ENCODE measurements around the gene GLOD4. TPM values are rescaled to one million over a fixed set of nuclear protein-coding genes. Genes with fewer than 3 reads are reported as not detected.

The GLOD4 gene
- total RNA-seq, 4 donors from 2014 or later, result 52.0 to 94.8 (median 72.0) TPM

- TF ChIP-seq CTCF (IDR thresholded peaks at IDR 0.05), result no peak
- TF ChIP-seq POLR2A (IDR thresholded peaks at IDR 0.05), result no peak
- Histone ChIP-seq H3K4me1 (no peaks in the 10 kb centered on the region), H3K36me3 (peaks cover 0 to 6% (median 0%) of the 10 kb centered on the region in 3 donors), H3K27ac (no peak overlapping the region), H3K9me3 (no peaks in the 10 kb centered on the region), H3K4me3 (no peak overlapping the region), H3K27me3 (no peaks in the 10 kb centered on the region)
- DNase-seq, result no peak
These were observed 21.1 kb upstream of the GLOD4 start for GRCh38 chr17:802901-803881.

DNA sequence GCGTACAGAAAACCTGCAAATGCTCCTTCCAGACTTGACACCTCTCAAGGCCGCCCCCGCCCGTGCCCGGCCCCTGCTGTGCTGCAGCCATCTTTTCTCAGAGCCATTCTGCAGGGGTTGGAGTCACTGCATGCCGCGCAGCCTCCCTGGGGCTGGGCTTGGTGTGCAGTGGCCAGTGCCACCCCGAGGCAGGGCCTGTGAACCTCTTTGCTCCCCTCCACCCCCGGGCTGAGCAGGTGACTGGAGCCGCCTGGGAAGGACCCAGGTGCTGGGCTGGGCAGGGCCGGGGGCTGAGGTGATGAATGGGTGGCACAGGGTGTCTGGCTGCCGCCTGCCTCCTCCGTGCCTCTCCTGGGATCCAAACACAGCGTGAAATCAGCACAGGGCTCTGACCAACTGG is 20.4 kb upstream of the GLOD4 start:
- Histone ChIP-seq H3K27ac (no peak overlapping the region), H3K27me3 (no peaks in the 10 kb centered on the region), H3K9me3 (no peaks in the 10 kb centered on the region), H3K36me3 (peaks cover 0 to 6% (median 0%) of the 10 kb centered on the region in 3 donors), H3K4me1 (no peaks in the 10 kb centered on the region), H3K4me3 (no peak overlapping the region)
- DNase-seq, result no peak
- TF ChIP-seq CTCF (IDR thresholded peaks at IDR 0.05), result no peak
- no peak for TF ChIP-seq POLR2A (IDR thresholded peaks at IDR 0.05)

GRCh38 chr17:801660-802059 is 19.6 kb upstream of the GLOD4 start:
- H3K9me3 ChIP-seq, result no peaks in the 10 kb centered on the region
- H3K27me3 ChIP-seq, result no peaks in the 10 kb centered on the region
- no peaks in the 10 kb centered on the region for H3K4me1 ChIP-seq
- H3K27ac ChIP-seq, result no peak overlapping the region
- no peak for DNase-seq
- peaks cover 0 to 6% (median 0%) of the 10 kb centered on the region in 3 donors for H3K36me3 ChIP-seq
- TF ChIP-seq CTCF (IDR thresholded peaks at IDR 0.05) (no peak), POLR2A (IDR thresholded peaks at IDR 0.05) (no peak)
- H3K4me3 ChIP-seq, result no peak overlapping the region

DNA sequence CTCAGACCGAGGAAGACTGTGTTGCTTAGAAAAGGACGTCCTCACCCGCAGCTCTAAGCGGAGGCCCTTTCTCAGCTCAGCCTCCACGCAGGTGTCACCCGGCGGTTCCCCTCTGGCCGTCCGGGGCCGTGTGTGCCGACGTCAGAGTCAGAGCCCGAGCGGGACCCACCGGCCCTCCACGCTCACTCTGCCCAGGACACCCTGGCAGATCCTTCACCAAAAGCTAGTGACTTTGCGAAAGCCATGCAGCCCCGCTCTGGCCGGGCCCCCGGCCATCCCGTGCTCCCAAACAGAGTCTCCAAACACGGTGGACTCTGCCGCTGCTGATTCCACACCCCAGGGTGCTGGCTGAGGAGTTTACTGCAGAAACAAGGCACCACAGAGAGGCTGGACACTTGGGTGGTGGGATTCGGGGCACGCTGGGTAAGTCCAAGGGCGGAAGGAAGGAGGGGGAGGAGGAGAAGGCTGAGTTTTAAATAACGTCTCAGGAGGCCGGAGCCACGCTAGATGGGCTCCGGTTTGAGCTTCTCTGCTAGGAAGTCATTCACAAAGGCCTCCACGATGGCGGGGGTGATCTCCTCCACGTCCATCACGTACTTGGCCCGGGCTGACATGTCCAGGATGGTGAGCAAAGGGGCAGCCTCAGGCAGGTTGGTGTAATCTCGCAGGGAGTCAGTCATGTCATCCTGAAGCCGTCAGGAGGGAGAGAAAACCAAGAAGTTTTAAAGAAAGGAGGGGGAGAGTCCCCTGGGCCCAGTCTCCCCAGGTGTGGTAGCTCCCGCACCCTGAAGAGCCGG is 18.6 kb upstream of the GLOD4 start:
- no peaks in the 10 kb centered on the region for H3K27me3 ChIP-seq
- no peak overlapping the region for H3K4me3 ChIP-seq
- DNase-seq, result no peak
- H3K27ac ChIP-seq, result no peak overlapping the region
- peaks cover 0 to 6% (median 0%) of the 10 kb centered on the region in 3 donors for H3K36me3 ChIP-seq
- H3K9me3 ChIP-seq, result no peaks in the 10 kb centered on the region
- TF ChIP-seq POLR2A (IDR thresholded peaks at IDR 0.05) (no peak), CTCF (IDR thresholded peaks at IDR 0.05) (no peak)
- H3K4me1 ChIP-seq, result no peaks in the 10 kb centered on the region

GRCh38 chr17:799261-799660 is 17.2 kb upstream of the GLOD4 start:
- no peak overlapping the region for H3K4me3 ChIP-seq
- DNase-seq, result no peak
- H3K9me3 ChIP-seq, result no peaks in the 10 kb centered on the region
- H3K27ac ChIP-seq, result no peak overlapping the region
- H3K36me3 ChIP-seq, result peaks cover 0 to 6% (median 0%) of the 10 kb centered on the region in 3 donors
- peaks cover 0 to 12% (median 0%) of the 10 kb centered on the region in 4 donors for H3K4me1 ChIP-seq
- no peaks in the 10 kb centered on the region for H3K27me3 ChIP-seq
- TF ChIP-seq CTCF (IDR thresholded peaks at IDR 0.05), result no peak
- no peak for TF ChIP-seq POLR2A (IDR thresholded peaks at IDR 0.05)
